Vagina (tissue), 2 donors: ENCODE data around the gene GNAO1.

Experiments
- CTCF ChIP-seq, 3 experiments: fragments of 450-650 bp in 2 of 3; fragments of 200-600 bp in 1 of 3; sonication (generic) in 1 of 3; IDR thresholded peaks; one replicate each; pipeline ENCODE4 v1.5.1; 2017 to 2019; ENCODE audit warnings: antibody characterized with exemption in 3 of 3, mild to moderate bottlenecking in 2 of 3, moderate library complexity in 2 of 3
- POLR2A ChIP-seq, 2 donors: fragments of 450-650 bp; IDR thresholded peaks; one replicate each; pipeline ENCODE4 v1.6.1; 2017; ENCODE audit warnings: antibody characterized with exemption in 2 of 2, mild to moderate bottlenecking in 2 of 2, moderate library complexity in 2 of 2
- POLR2AphosphoS5 ChIP-seq, 2 donors: sonication (generic); formaldehyde crosslinking; IDR thresholded peaks; one replicate each; pipeline ENCODE4 v1.9.0; 2017; ENCODE audit warnings: antibody characterized with exemption in 2 of 2, mild to moderate bottlenecking in 2 of 2, low read depth in 1 of 2; ENCODE audit not compliant: insufficient read depth in 1 of 2

- no peak for TF ChIP-seq CTCF (IDR thresholded peaks at IDR 0.05)
- TF ChIP-seq POLR2A (IDR thresholded peaks at IDR 0.05) = no peak
- TF ChIP-seq POLR2AphosphoS5 (IDR thresholded peaks at IDR 0.05; ENCODE audit: insufficient read depth in 1 of 2, low read depth in 1 of 2) = no peak
Observed at GRCh38 chr16:56349711-56350161, 158.4 kb downstream of the GNAO1 start.
